GM21723 (cell line): ENCODE measurements around the gene HOXA4.
A peak's percentile ranks its signal among the peaks of the same experiment; 100 is the strongest.

Experiments used
- ATAC-seq: cut with Tn5 transposase; IDR thresholded peaks from one replicate; pipeline ENCODE4 v1.9.1; 2021; ENCODE audit warnings: mild to moderate bottlenecking, moderate library complexity; ENCODE audit not compliant: unreplicated experiment

HOXA4 gene

DNA sequence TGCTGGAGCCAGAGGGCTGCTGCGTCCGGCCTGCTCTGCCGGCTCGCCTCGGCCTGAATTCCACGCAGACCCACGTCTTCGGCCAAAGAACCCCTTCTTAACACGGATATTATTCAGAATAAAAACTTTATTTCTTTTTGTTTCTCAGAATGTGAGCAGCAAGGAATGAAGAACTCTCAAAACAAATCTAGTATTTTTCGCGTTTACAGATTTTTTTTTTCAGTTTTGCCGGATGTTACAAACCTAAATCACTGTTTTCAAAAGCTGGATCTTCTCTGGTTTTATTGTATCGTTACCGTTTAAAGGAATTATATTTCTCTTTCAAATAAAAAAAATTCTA is 23.7 kb downstream of the HOXA4 start:
- no peak for ATAC-seq

- no peak for ATAC-seq
Measured at GRCh38 chr7:27106181-27106900, 24.2 kb downstream of the HOXA4 start.

- ATAC-seq: no peak
Measured at GRCh38 chr7:27105301-27106031, 25.1 kb downstream of the HOXA4 start.

- no peak for ATAC-seq
Measured at GRCh38 chr7:27104341-27105058, 26.1 kb downstream of the HOXA4 start.

GRCh38 chr7:27103489-27104226 is 26.9 kb downstream of the HOXA4 start:
- ATAC-seq: no peak

GRCh38 chr7:27102581-27103442 is 27.7 kb downstream of the HOXA4 start, which contains the start of gene HOXA2:
Gene HOXA2 (minus strand): TSS chr7:27102683. CDS start chr7:27102500, 183 bp downstream.
- no peak for ATAC-seq

- no peak for ATAC-seq
Measured at GRCh38 chr7:27101957-27102580, 28.5 kb downstream of the HOXA4 start.

DNA sequence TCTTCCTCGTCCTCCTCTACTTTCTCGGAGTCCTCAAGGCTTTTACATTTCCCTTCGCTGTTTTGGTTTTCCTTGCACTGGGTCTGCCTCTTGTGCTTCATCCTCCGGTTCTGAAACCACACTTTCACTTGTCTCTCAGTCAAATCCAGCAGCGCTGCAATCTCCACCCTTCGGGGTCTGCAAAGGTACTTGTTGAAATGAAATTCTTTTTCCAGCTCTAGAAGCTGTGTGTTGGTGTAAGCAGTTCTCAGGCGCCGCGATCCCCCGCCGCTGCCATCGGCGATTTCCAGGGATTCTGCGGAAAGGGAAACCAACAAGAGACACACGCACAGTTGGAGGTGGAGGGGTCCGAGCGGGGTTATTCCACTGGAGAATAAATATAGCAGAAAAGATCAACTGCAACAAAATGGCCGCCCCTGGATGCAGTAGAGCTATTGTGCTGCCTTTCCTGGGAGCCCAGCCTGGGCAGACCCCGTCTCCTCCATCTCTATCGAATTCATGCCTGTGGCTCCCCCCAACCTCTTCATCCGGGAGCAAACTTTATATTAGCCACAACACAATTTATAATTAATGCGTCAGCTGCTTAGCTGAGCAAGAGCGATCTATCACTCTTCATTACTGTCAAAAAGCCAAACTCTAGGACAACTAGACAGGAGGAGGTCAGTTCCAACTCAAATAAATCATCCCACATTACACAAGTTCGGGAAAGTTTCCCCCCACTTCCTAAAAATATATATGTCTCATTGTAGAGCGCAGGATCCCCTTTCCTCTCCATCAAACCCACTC is 29.2 kb downstream of the HOXA4 start:
- no peak for ATAC-seq

DNA sequence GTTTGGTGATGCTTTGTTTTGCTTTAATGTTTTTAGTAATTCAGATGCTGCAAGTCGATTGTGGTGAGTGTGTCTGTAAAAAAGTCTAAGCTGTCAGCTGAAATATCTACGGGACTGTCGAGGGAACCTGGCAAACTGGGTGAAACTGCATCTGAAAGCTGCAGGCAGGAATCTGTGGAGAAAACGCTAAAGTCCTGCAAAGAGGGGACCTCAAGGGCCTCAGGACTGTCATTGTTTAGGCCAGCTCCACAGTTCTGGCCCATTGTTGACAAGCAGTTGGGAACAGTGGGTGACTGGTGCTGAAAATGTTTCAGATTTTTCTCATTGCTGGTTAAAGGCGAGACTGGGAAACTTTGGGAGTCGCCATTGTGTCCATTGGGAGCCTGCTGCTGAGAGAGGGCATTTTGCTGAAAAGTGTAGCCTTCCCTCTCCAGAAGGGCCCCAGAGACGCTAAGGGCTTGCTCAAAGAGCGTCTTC is 29.8 kb downstream of the HOXA4 start:
- no peak for ATAC-seq

DNA sequence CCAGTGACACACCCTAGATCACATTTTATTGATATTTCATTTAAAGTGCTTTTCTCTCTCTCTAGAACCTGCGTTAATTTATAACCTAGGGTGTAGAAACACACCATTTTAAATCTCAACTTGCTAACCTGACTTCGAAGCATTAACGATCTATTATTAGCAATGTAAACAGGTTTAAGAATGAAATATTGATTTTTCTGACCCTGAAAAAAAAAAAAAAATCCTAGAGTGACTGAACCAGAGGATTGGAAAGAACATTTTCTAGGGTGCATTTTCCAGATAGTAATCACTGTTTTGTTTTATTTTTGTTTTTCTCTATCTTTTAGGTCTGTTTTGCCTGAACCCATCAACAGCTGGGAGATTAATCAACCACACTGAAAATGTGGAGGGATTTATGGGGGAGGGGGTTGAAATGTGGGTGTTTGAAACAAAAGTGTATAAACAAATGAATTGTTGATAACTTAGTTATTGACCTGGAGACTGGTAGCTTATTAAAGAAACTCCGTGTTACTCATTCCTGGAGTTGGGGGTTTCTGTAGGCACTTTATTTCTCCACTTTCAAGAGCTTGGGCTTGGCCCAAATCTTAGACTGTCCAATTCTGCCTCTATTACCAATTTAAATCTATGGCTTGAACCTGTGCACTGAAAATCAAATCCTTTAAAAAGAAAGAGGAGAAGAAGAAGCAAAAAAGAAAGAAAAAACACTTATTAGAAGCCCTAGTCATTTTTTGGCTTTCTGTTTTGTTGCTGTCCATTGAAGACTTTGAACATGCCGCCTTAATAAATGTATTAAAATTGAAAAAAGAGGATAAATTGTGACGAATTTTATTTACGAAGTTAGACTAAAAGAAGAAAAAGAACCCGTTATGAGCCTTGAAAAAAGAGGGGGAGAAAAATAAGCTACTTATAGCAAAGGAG is 30.8 kb downstream of the HOXA4 start:
- no peak for ATAC-seq

- no peak for ATAC-seq
Measured at GRCh38 chr7:27098578-27099451, 31.7 kb downstream of the HOXA4 start.

GRCh38 chr7:27097686-27098577 is 32.6 kb downstream of the HOXA4 start:
- ATAC-seq: no peak

DNA sequence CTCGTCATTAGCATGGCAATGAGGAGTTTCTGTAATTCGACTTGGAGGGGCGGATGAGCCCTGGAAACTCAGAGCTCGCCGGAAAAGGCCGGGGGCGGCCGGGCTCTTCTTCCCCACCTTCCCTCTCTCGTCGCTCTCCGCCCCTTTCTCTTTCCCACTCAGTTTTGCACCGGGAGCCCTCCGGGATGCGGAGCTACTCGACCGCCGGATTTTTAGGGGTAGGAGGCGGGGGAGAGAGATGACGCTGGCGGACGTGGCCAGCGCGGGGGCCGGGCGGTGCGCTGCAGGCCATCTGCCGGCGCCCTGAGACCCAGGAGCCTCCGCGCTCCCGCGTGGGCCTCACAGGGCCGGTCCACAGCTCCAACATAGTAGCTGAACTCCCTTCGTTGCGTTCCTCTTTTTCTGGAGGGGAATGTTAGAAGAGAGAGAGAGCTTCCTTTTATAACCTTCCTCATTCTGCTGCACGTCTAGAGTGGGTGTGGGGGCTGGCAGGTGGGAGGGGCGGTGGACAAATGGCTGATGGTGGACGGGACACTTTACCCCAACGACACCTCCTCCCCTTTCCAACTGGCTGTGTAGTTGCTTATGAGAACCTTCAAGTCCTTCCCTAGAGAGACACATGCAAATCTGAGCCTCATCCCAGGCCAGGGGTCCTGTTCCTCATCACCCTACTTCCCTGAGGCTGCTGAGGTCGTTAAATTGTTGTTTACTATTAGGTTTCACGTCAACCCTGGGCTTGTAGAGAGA is 33.6 kb downstream of the HOXA4 start:
- no peak for ATAC-seq

DNA sequence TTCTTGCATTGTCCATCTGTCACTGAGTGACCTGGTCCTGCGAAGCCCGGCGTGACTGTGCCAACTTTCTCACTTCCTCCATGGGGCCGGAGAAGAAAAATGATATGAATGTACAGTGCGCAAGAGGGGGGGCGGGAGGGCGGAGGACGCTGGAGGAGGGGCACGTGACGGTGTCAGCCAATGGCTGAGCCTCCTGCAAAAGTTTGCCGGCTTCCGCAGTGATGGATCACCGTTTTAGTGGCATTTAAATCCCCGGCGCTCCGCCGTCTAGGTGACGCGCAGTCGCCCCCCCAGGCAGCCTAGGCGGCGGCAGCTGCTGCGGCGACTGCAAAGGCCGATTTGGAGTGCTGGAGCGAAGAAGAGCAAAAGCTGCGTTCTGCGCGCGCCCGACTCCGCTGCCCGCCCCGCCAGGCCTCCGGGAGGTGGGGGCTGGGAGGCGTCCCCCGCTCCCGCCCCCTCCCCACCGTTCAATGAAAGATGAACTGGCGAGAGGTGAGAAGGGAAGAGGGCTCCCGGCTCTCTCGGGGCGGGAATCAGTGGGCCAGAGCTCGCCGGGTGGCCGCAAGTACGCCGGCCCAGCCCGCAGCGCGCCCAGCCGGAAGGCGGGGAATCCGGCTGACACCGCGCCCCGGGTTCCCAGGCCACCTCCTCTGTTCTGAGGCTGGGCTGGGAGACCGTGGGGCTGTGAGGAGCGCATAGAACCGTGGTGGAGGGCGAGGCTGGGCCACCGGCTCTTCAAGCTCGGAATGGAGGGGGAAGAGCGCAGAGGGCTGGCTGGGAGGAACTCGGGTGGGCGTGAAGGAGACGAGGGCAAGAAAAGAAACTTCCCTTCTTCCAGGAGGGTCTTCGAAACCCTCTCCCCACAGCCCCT is 34.4 kb downstream of the HOXA4 start, which contains the start of gene HOXA1:
TSS of gene HOXA1 (minus strand) at position 104 of the 871 bp plus-strand sequence. CDS start at position 16, 88 bp downstream.
- ATAC-seq: peak; percentile 92
